ENCODE measurements around the gene HECTD4.
"Not testable (repeated sequence)": the region's sequence is repeated elsewhere in the genome, so short reads cannot be mapped to it uniquely, and the experiment has no call there.

HECTD4 gene

DNA sequence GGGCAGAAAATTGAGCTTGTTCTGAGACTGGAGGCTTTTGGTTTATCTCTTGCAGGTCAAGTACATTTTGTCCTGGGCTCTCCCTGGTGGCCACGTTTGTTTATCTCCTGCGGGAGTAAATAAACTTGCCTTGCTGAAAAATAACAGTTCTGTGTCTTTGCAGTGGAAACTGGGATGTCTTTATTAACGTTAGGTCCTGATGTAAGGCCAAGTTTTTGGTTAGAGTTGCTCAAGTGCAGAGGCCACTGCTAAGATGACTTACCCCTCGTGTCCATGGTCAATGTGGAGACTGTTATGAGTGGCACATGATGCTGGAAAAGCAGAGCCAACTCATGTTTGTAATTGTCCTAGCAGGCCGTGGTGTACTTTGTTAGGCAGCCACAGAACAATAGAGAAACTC, 40.3 kb upstream of the HECTD4 start:
- H3K27ac ChIP-seq = no peak overlapping the region
- TF ChIP-seq, protein P1, sequence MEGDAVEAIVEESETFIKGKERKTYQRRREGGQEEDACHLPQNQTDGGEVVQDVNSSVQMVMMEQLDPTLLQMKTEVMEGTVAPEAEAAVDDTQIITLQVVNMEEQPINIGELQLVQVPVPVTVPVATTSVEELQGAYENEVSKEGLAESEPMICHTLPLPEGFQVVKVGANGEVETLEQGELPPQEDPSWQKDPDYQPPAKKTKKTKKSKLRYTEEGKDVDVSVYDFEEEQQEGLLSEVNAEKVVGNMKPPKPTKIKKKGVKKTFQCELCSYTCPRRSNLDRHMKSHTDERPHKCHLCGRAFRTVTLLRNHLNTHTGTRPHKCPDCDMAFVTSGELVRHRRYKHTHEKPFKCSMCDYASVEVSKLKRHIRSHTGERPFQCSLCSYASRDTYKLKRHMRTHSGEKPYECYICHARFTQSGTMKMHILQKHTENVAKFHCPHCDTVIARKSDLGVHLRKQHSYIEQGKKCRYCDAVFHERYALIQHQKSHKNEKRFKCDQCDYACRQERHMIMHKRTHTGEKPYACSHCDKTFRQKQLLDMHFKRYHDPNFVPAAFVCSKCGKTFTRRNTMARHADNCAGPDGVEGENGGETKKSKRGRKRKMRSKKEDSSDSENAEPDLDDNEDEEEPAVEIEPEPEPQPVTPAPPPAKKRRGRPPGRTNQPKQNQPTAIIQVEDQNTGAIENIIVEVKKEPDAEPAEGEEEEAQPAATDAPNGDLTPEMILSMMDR (conservative IDR thresholded peaks at IDR 0.05) = no peak

DNA sequence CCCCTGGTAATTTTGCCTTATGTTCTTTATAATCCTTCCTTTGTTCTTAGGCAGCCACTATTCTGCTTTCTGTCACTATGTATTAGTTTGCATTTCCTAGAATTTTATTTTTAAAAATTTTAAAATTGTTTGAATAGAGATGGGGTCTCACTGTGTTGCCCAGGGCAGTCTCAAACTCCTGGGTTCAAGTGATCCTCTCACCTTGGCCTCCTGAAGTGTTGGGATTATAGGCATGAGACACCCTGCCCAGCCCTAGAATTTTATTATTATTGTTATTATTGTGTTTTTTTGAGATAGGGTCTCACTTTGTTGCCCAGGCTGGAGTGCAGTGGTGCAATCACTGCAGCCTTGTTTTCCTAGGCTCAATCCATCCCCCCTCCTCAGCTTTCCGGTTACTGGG, 39.1 kb upstream of the HECTD4 start:
- TF ChIP-seq, protein P1 (conservative IDR thresholded peaks at IDR 0.05) = no peak

DNA sequence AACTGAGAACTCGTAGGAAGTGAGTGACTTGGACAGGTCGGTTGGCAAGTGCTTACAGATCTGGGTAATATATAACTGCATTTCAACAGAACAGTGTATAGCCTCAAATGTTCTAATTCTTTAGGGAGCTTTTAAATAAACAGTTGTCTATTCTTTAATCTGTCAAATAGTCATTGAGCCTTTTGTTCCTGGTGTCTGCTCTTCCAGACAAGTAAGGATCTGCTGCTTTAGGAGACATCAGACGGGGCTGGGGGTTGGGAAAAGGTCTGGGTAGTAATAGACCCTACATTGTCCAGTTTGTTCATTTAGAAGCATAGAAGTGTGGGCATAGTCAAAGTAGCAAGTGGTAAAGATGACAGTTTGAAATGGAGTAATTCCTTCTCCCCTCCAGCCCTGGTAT, 38.5 kb upstream of the HECTD4 start:
- TF ChIP-seq, protein P1 (conservative IDR thresholded peaks at IDR 0.05) = no peak
- no peak overlapping the region for H3K27ac ChIP-seq

More for the DNA sequence above, 39.1 kb upstream of the HECTD4 start:
- no peak overlapping the region for H3K27ac ChIP-seq

DNA sequence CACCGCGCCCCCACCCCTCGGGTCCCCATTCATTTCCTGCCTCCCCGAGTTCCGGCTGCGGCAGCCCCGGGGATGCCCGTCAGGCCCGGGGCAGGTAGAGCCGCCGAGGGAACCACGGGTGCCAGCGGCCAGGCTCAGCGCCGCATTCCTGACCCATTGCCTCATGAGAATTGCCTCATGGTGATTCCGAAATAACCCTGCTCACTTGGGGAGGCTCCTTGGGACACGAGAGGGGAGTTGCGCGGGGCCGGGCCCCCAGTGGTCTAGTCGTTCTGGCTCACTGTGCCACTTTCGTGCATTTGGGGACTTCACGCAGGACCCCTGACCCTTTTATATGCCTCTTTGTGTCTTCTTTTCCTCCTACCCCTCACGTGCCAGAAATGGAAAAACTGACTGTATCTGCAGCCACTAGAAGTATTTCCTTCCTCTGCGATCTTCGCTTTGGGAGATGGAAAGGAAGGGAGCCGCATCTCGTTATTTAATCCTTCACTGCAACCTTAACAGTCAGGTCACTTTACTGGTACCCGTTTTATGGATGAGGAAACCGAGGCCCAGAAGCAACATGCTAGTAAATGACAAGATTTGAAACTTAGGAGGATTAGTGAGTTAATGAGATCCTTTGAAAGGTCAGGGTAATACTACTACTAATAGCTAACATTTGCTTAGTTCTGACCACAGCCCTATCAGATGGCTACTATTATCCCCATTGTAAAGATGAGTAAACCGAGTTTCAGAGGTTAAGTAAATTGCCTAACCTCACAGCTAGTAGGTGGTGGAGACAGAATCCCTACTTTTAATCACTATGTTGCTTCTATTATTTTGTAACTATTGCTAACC, 37.3 kb upstream of the HECTD4 start:
- TF ChIP-seq, protein P1 (conservative IDR thresholded peaks at IDR 0.05) = peak; percentile 57
- H3K27ac ChIP-seq = peak overlapping the region; percentile 91

DNA sequence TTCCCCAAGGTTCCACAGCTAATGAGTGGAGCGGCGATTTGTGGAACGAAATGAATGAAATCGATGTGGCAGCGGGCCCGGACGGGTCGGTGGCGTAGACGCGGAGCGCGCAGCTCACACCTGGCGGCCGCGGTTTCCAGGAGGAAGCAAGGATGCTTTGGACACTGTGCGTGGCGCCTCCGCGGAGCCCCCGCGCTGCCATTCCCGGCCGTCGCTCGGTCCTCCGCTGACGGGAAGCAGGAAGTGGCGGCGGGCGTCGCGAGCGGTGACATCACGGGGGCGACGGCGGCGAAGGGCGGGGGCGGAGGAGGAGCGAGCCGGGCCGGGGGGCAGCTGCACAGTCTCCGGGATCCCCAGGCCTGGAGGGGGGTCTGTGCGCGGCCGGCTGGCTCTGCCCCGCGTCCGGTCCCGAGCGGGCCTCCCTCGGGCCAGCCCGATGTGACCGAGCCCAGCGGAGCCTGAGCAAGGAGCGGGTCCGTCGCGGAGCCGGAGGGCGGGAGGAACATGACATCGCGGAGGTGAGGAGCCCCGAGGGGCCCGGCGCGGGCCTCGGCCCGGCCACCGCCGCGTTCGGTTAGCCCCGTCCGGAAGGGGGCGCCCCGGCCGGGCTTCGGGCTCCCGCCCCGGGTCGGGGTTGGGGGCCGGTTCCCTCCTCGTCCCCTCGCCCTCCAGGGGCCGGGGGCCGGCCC, 36.5 kb upstream of the HECTD4 start, which contains the start of gene PTPN11:
Gene PTPN11, plus strand, starts transcription at position 340 of the 689 bp plus-strand sequence. Its CDS starts 165 bp downstream, at position 505.
- peak within 1 kb of the TSS; percentile 91 for H3K27ac ChIP-seq
- TF ChIP-seq, protein P1 (conservative IDR thresholded peaks at IDR 0.05) = peak; percentile 76

DNA sequence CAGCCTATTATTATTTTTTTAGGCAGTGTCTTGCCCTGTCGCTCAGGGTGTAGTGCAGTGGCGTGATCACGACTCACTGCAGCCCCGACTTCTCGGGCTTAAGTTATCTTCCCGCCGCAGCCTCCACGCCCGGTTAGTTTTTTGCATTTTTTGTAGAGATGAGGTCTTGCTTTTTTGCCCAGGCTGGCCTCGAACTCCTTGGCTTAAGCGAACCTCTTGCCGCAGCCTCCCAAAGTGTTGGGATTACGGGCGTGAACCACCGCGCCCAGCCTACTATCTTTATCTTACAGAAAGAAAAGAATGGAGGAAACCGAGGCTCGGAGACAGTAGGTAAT, 36.0 kb upstream of the HECTD4 start:
- TF ChIP-seq, protein P1 (conservative IDR thresholded peaks at IDR 0.05) = no peak
- H3K27ac ChIP-seq = peak overlapping the region; percentile 91

DNA sequence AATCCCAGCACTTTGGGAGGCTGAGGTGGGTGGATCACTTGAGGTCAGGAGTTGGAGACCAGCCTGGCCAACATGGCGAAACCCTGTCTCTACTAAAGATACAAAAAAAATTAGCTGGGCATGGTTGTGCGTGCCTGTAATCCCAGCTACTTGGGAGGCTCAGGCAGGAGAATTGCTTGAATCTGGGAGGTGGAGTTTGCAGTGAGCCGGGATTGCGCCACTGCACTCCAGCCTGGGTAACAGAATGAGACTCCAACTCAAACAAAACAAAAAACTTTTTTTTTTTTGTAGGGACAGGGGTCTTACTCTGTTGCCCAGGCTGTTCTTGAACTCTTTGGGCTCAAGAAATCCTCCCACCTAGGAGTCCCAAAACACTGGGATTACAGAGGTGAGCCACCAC, 33.2 kb upstream of the HECTD4 start:
- not testable (repeated sequence) for H3K27ac ChIP-seq
